Neural cell (in vitro differentiated cells): ENCODE measurements around the gene TTC32. TPM values are rescaled to one million over a fixed set of nuclear protein-coding genes. Genes with fewer than 3 reads are reported as not detected.

ENCODE experiments used
- H2AFZ ChIP-seq: fragments of 200-600, 300-800 bp; sonication (generic), shearing (Covaris generic); 2 replicates; pipeline ENCODE4 v1.6.0; 2014; ENCODE audit warnings: low read depth, mild to moderate bottlenecking, antibody characterized with exemption, low read length, moderate library complexity
- H3F3A ChIP-seq: fragments of 200-600 bp; shearing (Covaris generic); 2 replicates; pipeline ENCODE4 v1.6.1; 2016; ENCODE audit warnings: mild to moderate bottlenecking, moderate library complexity, mixed read lengths, antibody characterized with exemption, low read length; ENCODE audit not compliant: insufficient read depth, poor library complexity, severe bottlenecking
- H3K27ac ChIP-seq: fragments of 200-600, 300-800 bp; sonication (generic), shearing (Covaris generic); 2 replicates; pipeline ENCODE4 v1.5.1; 2014; ENCODE audit warnings: mild to moderate bottlenecking, low read length, moderate library complexity
- H3K27me3 ChIP-seq: fragments of 300-800, 200-600 bp; sonication (generic), shearing (Covaris generic); 2 replicates; pipeline ENCODE4 v1.6.0; 2014; ENCODE audit warnings: mild to moderate bottlenecking, low read depth, low read length, moderate library complexity; ENCODE audit not compliant: insufficient read depth
- H3K36me3 ChIP-seq: fragments of 300-800, 200-600 bp; sonication (generic), shearing (Covaris generic); 2 replicates; pipeline ENCODE4 v1.5.1; 2014; ENCODE audit warnings: mild to moderate bottlenecking, antibody characterized with exemption, low read length, moderate library complexity; ENCODE audit not compliant: insufficient read depth
- H3K4me2 ChIP-seq: fragments of 300-800, 200-600 bp; sonication (generic), shearing (Covaris generic); 2 replicates; pipeline ENCODE4 v1.6.0; 2014; ENCODE audit warnings: mild to moderate bottlenecking, low read length
- H3K4me3 ChIP-seq: fragments of 300-800, 200-600 bp; sonication (generic), shearing (Covaris generic); 2 replicates; pipeline ENCODE4 v1.5.1; 2014; ENCODE audit warnings: mild to moderate bottlenecking, low read length, moderate library complexity
- H3K79me2 ChIP-seq: fragments of 200-600 bp; shearing (Covaris generic); replicated peaks from 2 replicates; pipeline ENCODE4 v1.6.0; 2014; ENCODE audit warnings: mild to moderate bottlenecking, low read length, moderate library complexity; ENCODE audit not compliant: insufficient read depth
- H3K9ac ChIP-seq: fragments of 300-800, 200-600 bp; sonication (generic), shearing (Covaris generic); 2 replicates; pipeline ENCODE4 v1.6.1; 2016; ENCODE audit warnings: mild to moderate bottlenecking, low read length, mixed read lengths
- H3K9me2 ChIP-seq: fragments of 200-600 bp; shearing (Covaris generic); 2 replicates; pipeline ENCODE4 v1.6.1; 2016; ENCODE audit warnings: mild to moderate bottlenecking, low read length, mixed read lengths; ENCODE audit not compliant: insufficient read depth
- H3K9me3 ChIP-seq: fragments of 200-600, 300-800 bp; sonication (generic), shearing (Covaris generic); 2 replicates; pipeline ENCODE4 v1.6.1; 2016; ENCODE audit warnings: mild to moderate bottlenecking, mixed run types, low read length, moderate library complexity, mixed read lengths
- H4K20me1 ChIP-seq: fragments of 200-600 bp; shearing (Covaris generic); 2 replicates; pipeline ENCODE4 v1.6.1; 2016; ENCODE audit warnings: mild to moderate bottlenecking, mixed run types; ENCODE audit not compliant: insufficient read depth
- CTCF ChIP-seq: fragments of 450-650 bp; IDR thresholded peaks from 2 replicates; pipeline ENCODE4 v1.5.1; 2014; ENCODE audit warnings: antibody characterized with exemption, mild to moderate bottlenecking, moderate library complexity; ENCODE audit not compliant: poor library complexity, severe bottlenecking
- EP300 ChIP-seq: fragments of 450-650 bp; conservative IDR thresholded peaks from 2 replicates; pipeline ENCODE4 v1.6.1; 2014; ENCODE audit warnings: antibody characterized with exemption, mild to moderate bottlenecking, moderate library complexity; ENCODE audit not compliant: poor library complexity, severe bottlenecking
- EZH2 ChIP-seq: fragments of 200-600, 300-800 bp; shearing (Covaris generic), sonication (generic); IDR thresholded peaks from 2 replicates; pipeline ENCODE4 v1.6.1; 2014; ENCODE audit warnings: antibody characterized with exemption, low read length, borderline replicate concordance, mild to moderate bottlenecking; ENCODE audit not compliant: insufficient read depth, poor library complexity, severe bottlenecking
- MXI1 ChIP-seq: fragments of 450-650 bp; conservative IDR thresholded peaks from 2 replicates; pipeline ENCODE4 v1.6.1; 2014; ENCODE audit warnings: antibody characterized with exemption, mild to moderate bottlenecking; ENCODE audit not compliant: poor library complexity, severe bottlenecking
- POLR2AphosphoS5 ChIP-seq: IDR thresholded peaks from 2 replicates; pipeline ENCODE4 v1.6.1; 2012
- RAD21 ChIP-seq: fragments of 450-650 bp; conservative IDR thresholded peaks from 2 replicates; pipeline ENCODE4 v1.6.1; 2014; ENCODE audit warnings: antibody characterized with exemption, mild to moderate bottlenecking, moderate library complexity
- REST ChIP-seq: IDR thresholded peaks from 2 replicates; pipeline ENCODE4 v1.6.1; 2012; ENCODE audit warnings: borderline replicate concordance
- SMC3 ChIP-seq: fragments of 450-650 bp; conservative IDR thresholded peaks from 2 replicates; pipeline ENCODE4 v1.6.1; 2014; ENCODE audit warnings: antibody characterized with exemption, mild to moderate bottlenecking, moderate library complexity; ENCODE audit not compliant: poor library complexity
- TAF1 ChIP-seq: IDR thresholded peaks from 2 replicates; pipeline ENCODE4 v1.6.1; 2012; ENCODE audit warnings: low read depth
- polyA plus RNA-seq: library from polyadenylated mRNA; depleted of rRNA; stranded (reverse); fragments of >200 nt; gene quantifications from 2 replicates; pipeline ENCODE4 v1.2.3, GENCODE V29; 2014

TTC32 gene
- polyA plus RNA-seq, 1 donor from 2014 or later = 106 TPM

- Histone ChIP-seq H3K9ac (no peak overlapping the region), H3K36me3 (no peaks in the 10 kb centered on the region), H3K9me3 (no peaks in the 10 kb centered on the region), H3K4me2 (peak overlapping the region; percentile 43), H3F3A (no peaks in the 10 kb centered on the region), H2AFZ (no peak overlapping the region), H3K27ac (no peak overlapping the region), H3K4me3 (peak overlapping the region; percentile 51), H3K79me2 (peaks cover 54% of the 10 kb centered on the region), H3K27me3 (no peaks in the 10 kb centered on the region), H3K9me2 (no peaks in the 10 kb centered on the region), H4K20me1 (no peaks in the 10 kb centered on the region)
- TF ChIP-seq EZH2 (no peak), RAD21 (no peak), CTCF (no peak), REST (no peak), SMC3 (no peak), EP300 (no peak), TAF1 (no peak), MXI1 (no peak), POLR2AphosphoS5 (no peak)
Measured at GRCh38 chr2:19895535-19895934, 6.2 kb downstream of the TTC32 start.

GRCh38 chr2:19894134-19894792 is 7.5 kb downstream of the TTC32 start:
- no peaks in the 10 kb centered on the region for H3K36me3 ChIP-seq
- H3K27me3 ChIP-seq = no peaks in the 10 kb centered on the region
- H3K4me3 ChIP-seq = no peak overlapping the region
- H3K9ac ChIP-seq = no peak overlapping the region
- TF ChIP-seq EP300 (no peak), CTCF (no peak), SMC3 (no peak), EZH2 (no peak)
- H3K27ac ChIP-seq = no peak overlapping the region
- H3F3A ChIP-seq = no peaks in the 10 kb centered on the region
- H4K20me1 ChIP-seq = no peaks in the 10 kb centered on the region
- no peak overlapping the region for H2AFZ ChIP-seq
- no peaks in the 10 kb centered on the region for H3K9me2 ChIP-seq
- no peak overlapping the region for H3K4me2 ChIP-seq
- H3K79me2 ChIP-seq = peaks cover 44% of the 10 kb centered on the region
- H3K9me3 ChIP-seq = no peaks in the 10 kb centered on the region
